Femur (tissue), 1 donor: ENCODE results near the gene ADAMTS17.

Experiments
- DNase-seq: peaks from one replicate; pipeline ENCODE4 v3.0.0-alpha.2; 2017

ADAMTS17 gene

DNA sequence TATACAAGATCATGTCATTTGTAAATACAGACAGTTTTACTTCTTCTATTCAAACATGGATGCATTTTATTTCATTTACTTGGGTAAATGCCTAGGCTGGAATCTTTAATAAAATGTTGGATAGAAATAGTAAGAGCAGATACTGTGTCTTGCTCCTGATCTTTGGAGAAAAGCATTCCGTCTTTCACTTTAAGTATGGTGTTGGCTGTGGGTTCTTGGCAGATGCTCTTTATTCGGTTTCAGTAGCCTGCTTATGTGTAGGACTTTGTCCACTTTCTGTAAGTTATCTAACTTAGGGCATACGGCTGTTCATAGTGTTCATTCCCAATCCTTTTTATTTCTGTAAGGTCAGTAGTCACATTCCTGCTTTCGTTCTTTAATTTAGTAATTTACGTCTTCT, 303.0 kb downstream of the ADAMTS17 start:
- DNase-seq: no peak

GRCh38 chr15:100037901-100038300, 303.9 kb downstream of the ADAMTS17 start:
- DNase-seq: no peak

DNA sequence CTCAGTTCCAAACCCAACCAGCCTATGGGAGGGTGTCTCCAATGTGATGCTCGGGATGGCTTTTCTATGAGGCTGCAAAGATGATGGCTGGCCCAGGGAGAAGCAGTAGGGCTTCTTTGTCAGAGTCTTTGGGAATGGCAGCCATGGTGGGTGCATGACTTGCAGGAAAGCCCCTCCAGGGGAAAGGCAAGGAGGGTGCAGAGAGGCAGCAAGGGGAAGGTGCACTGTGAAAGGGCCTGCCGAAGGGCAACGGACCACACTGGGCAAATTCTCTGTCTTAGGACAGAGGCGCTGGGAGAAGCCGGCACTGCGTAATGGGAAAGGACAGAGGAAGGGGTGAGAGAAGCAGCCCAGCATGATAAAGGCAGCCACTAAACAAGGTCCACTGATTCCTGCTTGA, 305.8 kb downstream of the ADAMTS17 start:
- DNase-seq: no peak

DNA sequence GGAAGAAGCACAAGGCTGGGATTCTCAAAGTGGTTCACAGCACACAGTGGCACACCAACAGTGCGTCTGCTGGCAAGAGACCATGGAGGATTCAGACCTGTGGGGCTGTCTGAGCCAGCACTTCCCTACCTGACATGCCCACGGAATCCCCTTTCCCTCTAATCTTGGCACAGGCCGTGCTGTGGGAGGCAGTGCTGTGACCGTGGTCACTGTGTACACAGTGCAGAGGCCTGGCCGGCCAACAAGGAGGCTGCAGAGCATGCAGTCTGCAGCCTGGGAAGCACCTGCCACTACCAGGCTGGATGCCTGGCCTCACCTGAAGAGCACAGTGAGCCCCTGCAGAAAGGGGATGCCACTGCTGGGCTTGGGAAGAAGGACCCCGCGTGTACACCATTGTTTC, 307.6 kb downstream of the ADAMTS17 start:
- DNase-seq: no peak

- peak; percentile 52 for DNase-seq
Observed at GRCh38 chr15:100033140-100033857, 308.5 kb downstream of the ADAMTS17 start.

GRCh38 chr15:100032358-100033085, 309.3 kb downstream of the ADAMTS17 start:
- DNase-seq: peak; percentile 51

- no peak for DNase-seq
Observed at GRCh38 chr15:100031665-100032357, 310.0 kb downstream of the ADAMTS17 start.

DNA sequence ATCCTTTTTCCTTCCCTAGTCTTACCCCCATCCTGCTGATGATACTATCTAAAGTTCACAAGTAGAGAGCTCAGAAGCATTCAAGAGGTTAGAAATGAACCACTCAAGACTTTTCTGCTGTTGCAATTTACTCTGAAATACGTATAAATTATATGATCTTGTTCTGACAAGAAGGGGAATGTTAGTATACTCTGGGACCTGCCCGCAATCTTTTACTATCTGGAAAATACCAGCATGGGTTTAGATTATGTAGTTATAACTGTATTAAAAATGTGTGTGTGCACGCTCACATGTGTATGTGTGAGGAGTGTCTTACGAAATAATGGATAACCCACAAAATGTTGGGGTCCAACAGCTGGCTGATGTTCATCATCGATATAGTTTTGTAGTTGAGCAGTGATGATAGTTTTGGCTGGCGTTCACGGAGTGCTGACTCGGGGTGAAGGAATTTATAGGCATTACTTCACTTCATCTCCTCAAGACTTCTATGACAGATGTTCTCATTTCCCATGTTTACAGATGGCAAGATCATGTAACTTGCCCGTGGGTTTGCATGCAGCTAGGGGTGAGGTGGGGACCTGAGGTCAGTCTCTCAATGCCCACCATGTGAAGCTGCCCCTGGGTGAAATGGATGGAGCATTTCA, 311.1 kb downstream of the ADAMTS17 start:
- no peak for DNase-seq

DNA sequence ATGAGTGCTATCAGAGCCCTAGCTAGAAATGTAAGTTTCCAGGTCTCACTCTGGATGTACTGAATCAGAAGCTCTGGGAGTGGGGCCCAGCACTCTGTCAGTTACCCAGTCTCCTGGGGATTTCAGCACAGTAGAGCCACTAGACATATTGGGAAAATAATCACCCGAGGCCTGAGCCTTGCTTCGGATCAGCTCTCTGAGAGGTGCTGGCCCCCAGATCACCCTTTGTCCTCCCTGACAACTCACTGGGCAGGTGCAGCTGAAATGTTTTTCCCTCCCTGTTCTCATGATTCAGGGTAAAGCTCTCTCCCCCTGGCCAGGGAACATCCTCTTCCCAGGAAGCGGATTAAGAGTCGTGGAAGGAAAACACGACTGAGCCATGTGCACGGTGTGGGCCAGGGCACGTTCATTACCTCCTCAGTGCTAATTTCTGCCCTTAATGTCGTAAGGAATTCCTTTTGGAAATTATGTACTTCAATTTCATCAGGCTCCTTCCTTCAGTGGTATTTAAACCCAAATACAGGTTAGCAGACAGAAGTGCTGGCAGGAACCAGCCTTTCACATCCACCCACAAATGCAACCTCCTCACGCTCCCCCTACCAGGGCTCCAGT, 311.8 kb downstream of the ADAMTS17 start:
- DNase-seq: no peak

DNA sequence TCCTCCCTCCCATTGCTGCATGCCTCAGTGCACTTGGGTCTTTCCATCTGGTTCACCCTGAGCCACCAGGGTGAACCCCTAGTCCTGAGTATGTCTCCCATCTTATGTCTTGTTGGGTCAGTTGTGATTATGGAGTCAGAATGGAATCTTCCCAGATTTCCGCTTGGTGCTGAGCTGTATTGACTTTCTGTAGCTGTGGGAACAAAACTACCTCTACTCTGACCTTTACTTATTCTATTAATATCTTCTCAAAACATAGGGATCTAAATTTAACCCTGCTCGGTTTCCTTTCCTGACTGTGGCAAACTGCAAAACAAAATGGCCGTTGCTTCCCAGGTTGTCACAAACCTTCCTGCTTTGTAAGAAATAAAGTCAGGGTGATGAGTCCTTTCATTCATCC, 312.7 kb downstream of the ADAMTS17 start:
- DNase-seq: no peak

GRCh38 chr15:100026041-100026440, 315.7 kb downstream of the ADAMTS17 start:
- DNase-seq: no peak

GRCh38 chr15:100022806-100023205, 319.0 kb downstream of the ADAMTS17 start:
- no peak for DNase-seq

- no peak for DNase-seq
Observed at GRCh38 chr15:100022391-100022790, 319.4 kb downstream of the ADAMTS17 start.

DNA sequence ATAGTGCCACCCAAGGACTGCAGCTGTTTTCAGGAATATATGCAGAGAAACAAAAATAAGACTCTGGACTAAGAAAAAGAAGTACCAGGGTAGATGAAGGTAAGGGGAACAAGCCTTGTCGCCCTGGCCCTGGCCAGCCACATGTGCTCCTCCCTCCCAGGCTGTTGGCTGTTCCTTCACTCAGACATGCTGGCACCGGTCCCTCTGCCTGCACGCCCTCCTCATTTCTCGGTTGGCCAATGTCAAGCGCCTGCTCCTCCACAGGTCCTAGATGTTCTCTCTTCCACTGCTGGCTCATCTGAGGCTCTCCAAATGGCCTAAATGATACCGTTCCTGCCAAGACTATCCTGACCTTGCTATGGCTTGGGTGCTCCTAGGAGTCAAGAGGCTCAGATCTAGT, 320.1 kb downstream of the ADAMTS17 start:
- no peak for DNase-seq

GRCh38 chr15:100020614-100021013, 321.2 kb downstream of the ADAMTS17 start:
- no peak for DNase-seq

DNA sequence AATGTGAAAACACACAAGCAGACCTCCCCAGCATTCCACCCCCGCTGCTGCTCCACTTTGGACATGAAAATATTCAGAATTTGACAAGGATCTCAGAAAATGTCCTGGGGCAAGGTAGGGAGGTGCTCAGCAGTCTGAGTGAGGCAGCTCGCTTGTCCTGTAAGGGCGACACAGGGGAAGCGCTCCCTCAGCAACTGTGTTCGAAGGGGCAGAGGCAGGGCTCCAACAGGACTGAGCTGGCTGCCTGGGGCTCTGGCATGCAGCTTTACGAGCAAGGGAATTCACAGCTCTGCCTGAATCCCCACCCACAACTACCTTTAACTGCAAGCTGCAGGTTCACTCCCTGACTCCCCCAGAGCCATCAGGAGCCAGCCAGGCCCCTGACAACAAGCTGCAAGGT, 321.6 kb downstream of the ADAMTS17 start:
- DNase-seq: no peak

GRCh38 chr15:100019601-100020000, 322.2 kb downstream of the ADAMTS17 start:
- DNase-seq: no peak

GRCh38 chr15:100018191-100018590, 323.6 kb downstream of the ADAMTS17 start:
- no peak for DNase-seq

DNA sequence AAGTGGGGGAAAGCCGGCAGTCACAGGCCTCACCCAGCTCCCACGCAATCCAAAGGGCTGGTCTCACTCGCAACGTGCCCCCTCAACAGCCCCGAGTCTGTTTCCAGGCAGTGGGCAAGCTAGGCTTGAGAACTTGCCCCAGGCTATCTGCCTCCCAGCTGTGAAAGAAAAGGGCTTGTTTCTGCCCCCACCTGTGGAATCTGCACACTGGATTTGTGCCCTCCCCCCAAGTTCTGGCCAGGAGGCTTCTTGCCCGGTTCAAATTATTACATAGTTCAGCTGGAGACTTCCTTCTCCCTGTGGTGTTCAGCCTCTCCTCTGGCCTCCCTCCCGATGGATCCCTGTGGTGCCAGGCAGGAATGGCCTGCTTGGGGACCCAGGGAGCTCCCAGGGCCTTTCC, 324.6 kb downstream of the ADAMTS17 start:
- DNase-seq: no peak

DNA sequence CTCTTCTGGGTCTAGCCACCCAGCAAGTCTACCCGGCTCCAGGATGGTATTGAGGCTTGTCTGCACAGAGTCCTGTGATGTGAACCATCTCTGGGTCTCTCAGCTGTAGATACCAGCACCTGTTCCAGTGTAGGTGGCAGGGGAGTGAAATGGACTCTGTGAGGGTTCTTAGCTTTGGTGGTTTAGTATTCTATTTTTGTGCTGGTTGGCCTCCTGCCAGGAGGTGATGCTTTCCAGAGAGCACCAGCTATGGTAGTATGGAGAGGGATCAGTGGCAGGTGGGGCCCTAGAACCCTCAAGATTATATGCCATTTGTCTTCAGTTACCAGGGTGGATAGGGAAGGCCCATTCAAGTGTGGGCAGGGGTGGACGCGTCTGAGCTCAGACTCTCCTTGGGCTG, 325.1 kb downstream of the ADAMTS17 start:
- DNase-seq: no peak

GRCh38 chr15:100011235-100011634, 330.5 kb downstream of the ADAMTS17 start:
- no peak for DNase-seq

GRCh38 chr15:100009372-100009771, 332.4 kb downstream of the ADAMTS17 start:
- no peak for DNase-seq

DNA sequence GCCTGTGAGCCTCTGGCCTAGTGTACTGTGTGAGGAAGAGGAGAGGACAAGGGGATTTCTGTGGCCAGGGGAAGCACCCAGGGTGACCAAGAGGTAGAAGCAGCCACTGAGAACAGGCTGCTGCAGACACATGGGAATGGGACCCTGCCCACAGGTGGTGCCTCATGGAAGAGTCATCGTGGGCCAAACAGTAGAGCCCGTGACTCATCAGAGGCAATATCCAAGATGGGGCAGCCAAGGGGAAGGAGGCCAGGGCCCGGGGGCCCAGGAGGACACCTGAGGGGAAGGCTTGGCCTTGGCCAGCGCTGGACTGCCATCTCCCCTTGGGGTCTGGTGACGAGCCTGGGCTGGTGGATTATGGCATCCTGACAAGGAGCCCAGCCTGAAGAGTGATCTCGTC, 333.5 kb downstream of the ADAMTS17 start:
- no peak for DNase-seq
